Measurements from ENCODE around the gene WRAP73. TPM values are rescaled to one million over a fixed set of nuclear protein-coding genes. Genes with fewer than 3 reads are reported as not detected.
A peak's percentile ranks its signal among the peaks of the same experiment; 100 is the strongest.

Gene WRAP73
- total and polyA plus RNA-seq, 9 of the 15 experiments (the other 6 are each of a cell fraction or from before 2014, with no cell fraction given) = 4.3 to 51.8 (median 30.1) TPM

GRCh38 chr1:3625151-3625907, 24.6 kb downstream of the WRAP73 start (continued):
- TF ChIP-seq ZZZ3 (IDR thresholded peaks at IDR 0.05) (no peak), ZBTB17 (CRISPR knock-in tag; IDR thresholded peaks at IDR 0.05) (peak; percentile 90), ZNF830 (CRISPR knock-in tag; IDR thresholded peaks at IDR 0.05) (no peak), ARID3A (IDR thresholded peaks at IDR 0.05; ENCODE audit: borderline replicate concordance, low read depth, low read length) (no peak), ZNF561 (CRISPR knock-in tag; conservative IDR thresholded peaks at IDR 0.05) (no peak), IRF1 (CRISPR knock-in tag; IDR thresholded peaks at IDR 0.05; ENCODE audit: borderline replicate concordance) (no peak), POLR2H (tag; IDR thresholded peaks at IDR 0.05; ENCODE audit: low read depth) (no peak), MBD1 (CRISPR knock-in tag; IDR thresholded peaks at IDR 0.05) (no peak), ZNF699 (CRISPR knock-in tag; IDR thresholded peaks at IDR 0.05; ENCODE audit: insufficient replicate concordance) (no peak), TFAM (CRISPR knock-in tag; conservative IDR thresholded peaks at IDR 0.05) (no peak), THRAP3 (IDR thresholded peaks at IDR 0.05; ENCODE audit: borderline replicate concordance) (no peak), MTA2 (IDR thresholded peaks at IDR 0.05; ENCODE audit: low read depth) (peak; percentile 59; the same call in 1 of the 2 replicates), ZNF696 (CRISPR knock-in tag; conservative IDR thresholded peaks at IDR 0.05) (no peak), SAFB (IDR thresholded peaks at IDR 0.05; ENCODE audit: borderline replicate concordance, low read depth, low read length) (no peak), KLF10 (CRISPR knock-in tag; IDR thresholded peaks at IDR 0.05) (no peak), JUND (IDR thresholded peaks at IDR 0.05; ENCODE audit: borderline replicate concordance, low read depth, low read length) (no peak), JUND (tag; IDR thresholded peaks at IDR 0.05; ENCODE audit: borderline replicate concordance, low read depth, low read length) (no peak), MAFK (IDR thresholded peaks at IDR 0.05; ENCODE audit: low read length) (no peak), GABPB2 (CRISPR knock-in tag; conservative IDR thresholded peaks at IDR 0.05) (no peak), SPI1 (IDR thresholded peaks at IDR 0.05; ENCODE audit: borderline replicate concordance, low read depth, low read length) (no peak), U2AF2 (optimal IDR thresholded peaks at IDR 0.05; ENCODE audit: low read depth, low read length) (no peak), ILF3 (IDR thresholded peaks at IDR 0.05; ENCODE audit: borderline replicate concordance) (no peak), SRSF1 (IDR thresholded peaks at IDR 0.05; ENCODE audit: low read depth, low read length) (no peak), THRA (IDR thresholded peaks at IDR 0.05) (no peak)
